ENCODE measurements around the gene RBBP8NL.
"Not testable (repeated sequence)": the region's sequence is repeated elsewhere in the genome, so short reads cannot be mapped to it uniquely, and the experiment has no call there.

RBBP8NL gene

GRCh38 chr20:62376112-62377063 lies 51.0 kb downstream of the RBBP8NL start:
- DNase-seq (ENCODE audit: low spot score) = no peak

DNA sequence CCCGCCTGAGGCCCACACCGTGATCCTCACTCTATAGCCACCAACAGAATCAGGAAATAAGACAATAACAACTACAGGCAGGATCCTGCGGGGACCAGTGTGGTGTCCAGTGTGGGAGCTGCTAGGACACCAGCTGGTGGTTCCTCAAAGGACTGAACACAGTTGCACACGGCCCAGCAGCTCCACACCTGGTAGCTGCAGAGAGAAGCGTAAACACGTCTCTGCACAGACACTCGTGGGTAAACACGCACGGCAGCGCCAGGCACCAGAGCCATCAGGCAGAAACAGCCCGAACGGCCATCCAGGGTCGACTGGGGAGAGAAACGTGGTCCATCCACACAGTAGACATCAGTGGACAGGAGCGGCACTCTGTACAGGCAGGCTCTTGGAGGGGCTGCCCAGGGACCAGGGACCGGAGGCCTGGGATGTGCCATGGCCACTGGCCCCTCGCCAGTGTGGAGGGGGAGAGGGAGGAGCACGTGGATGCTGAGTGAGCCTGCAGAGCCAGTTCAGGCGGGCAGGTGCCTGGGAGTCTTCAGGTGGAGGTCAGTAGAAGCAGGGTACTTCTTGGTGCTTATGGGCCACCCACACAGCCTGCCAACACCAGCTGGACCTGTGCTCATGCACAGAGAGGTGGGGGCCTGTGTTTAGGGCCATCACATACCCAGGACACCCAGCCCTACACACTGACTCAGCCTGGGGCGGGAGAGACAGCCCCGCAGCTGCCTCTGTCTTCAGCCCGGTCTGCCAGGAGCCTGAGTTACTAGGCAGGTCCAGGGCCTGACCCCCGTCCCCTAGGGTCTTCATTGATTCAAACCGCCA lies 52.8 kb downstream of the RBBP8NL start:
- DNase-seq (ENCODE audit: low spot score) = no peak

GRCh38 chr20:62373631-62374179 lies 53.6 kb downstream of the RBBP8NL start:
- DNase-seq (ENCODE audit: low spot score) = not testable (repeated sequence)

DNA sequence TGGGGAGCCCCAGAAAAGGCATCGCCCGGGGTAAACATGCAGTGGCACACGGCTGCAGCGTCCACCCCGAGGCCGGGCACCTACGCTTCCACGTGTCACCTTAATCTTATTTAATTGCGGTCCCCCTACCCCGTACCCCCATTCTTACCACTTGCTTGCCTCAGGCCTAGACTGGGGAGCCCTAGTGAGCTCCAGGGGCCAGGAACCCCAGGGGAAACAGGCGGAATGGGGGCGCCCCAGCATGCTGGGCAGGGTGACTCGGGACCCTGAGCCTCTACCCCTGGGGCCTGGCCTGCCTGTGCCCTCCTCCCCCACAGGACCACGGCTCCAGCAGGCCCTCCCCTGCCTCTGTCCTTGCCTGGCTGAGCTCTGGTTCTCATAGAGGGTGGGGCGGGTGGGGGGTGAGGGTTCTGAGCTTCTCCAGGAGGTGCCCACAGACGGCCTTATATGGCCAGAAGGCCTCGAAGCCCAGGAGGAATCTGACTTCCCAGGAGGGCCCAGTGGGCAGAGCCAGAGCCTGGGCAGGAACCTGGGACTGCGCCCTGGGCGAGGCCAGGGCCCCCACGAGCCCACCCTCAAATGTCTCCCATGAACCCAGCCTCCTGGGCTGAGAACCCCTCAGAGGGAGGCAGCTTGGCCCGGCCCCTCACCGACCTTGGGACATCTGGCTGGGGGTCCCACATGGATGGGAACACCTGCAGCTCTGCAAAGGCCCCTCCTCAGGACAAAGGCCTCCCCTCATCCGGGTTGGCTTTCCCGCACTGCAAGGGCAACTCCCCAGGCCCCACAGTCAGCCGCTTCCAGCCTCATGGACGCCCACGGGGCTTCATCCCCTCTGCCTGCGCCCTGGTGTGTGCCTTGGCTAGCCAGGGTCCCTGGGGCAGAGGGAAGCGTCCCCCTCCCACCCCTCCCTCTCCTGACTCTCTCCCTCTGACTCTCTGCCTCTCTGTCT lies 55.0 kb downstream of the RBBP8NL start:
- DNase-seq (ENCODE audit: low spot score) = no peak

DNA sequence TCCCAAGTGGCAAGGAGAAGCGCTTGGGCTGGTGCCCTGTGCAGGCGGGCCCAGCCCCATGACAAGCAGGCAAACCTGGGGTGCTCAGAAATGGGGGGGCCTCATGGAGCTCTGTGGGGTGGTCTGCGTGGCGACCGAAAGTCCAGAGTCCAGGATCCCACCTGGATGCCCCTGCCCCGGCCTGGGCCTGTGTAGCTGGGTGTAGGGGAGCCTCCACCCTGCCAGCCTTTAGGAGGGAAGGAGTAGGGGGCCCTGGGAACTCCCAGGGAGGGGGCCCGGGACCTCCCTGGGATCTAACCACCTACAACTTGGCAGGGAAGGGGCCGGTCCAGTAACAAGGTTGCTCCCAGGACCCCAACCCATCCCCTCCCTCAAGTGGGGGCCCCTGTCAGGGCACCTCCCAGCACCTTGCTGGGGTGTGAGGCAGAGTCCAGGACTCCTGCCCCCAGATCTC lies 55.7 kb downstream of the RBBP8NL start:
- DNase-seq (ENCODE audit: low spot score) = no peak

DNA sequence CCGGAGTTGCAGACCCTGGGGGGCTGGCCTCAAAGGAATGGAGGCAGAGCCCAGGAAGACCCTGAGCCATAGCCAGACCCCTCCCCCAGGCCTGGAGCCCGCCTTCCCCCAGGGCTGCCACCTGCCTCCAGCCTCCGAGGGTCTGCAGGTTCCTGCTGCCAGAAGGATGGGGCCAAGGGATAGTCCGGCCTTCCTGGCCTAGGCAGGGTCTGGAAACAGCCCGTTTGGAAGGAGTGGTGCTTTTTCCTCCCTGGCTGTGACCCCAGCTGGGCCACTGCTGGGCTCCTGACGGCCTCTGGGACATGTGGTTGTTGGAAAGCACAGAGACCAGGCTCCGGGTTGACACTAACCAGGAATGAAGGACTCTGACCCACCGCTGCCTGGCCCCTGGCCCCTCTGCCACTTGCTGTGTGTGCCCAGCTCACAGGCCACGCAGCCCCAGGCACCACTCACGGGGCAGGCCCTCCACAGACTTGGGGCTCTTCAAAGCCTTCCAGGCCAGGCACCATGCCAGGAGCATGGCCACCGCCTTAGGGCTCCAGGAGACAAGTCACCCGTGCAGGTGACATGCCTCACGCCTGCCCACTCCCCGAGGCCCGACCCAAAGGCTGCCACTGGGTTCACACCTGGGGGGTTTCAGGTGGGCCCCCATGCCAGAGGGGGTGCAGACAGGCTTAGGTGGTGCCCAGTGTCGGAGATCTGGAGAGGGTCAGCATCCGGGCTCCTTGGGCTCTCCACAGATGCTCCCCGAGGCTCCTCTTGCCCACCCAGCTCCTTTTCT lies 56.3 kb downstream of the RBBP8NL start:
- no peak for DNase-seq (ENCODE audit: low spot score)

- no peak for DNase-seq (ENCODE audit: low spot score)
Measured at GRCh38 chr20:62370115-62370806, 57.1 kb downstream of the RBBP8NL start.

GRCh38 chr20:62369815-62370114 lies 57.6 kb downstream of the RBBP8NL start:
- no peak for DNase-seq (ENCODE audit: low spot score)

GRCh38 chr20:62368976-62369814 lies 58.1 kb downstream of the RBBP8NL start:
- no peak for DNase-seq (ENCODE audit: low spot score)

- no peak for DNase-seq (ENCODE audit: low spot score)
Measured at GRCh38 chr20:62368392-62368975, 58.9 kb downstream of the RBBP8NL start.

DNA sequence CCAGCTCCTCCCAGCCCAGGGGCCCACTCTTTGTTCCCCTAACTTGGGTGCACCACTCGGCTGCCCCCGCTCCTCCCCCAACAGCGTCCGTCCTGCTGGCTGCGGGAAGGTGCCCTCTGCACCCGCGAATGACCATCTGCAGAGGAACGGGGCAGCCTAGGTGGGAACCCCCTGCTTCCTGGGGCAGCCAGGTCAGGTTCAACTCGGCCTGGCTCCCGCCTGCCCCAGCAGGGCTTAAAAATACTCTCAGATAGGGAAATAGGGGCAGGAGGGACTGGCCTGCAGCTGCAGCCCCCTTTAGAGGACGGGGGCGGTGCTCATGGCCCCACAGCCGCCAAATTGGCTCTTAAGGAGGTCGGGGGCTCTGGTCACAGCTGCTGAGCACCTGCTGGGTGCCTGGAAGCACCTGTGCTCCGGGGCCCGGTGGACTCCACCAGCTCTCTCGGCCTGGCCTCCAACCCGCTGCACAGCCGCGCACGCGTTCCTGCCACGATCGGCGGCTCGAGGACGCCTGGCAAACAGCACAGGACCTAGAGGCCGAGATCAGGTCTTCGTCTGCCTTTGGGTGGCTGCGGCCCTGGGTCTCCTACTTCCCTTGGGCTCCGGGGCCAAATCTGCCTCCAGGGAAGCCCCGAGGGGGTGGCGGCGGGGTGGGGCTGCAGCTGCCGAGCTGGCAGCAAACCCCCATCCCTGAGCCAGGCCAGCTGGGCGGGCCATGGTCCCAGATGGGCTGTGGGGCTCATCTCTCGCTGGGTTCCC lies 59.5 kb downstream of the RBBP8NL start:
- DNase-seq (ENCODE audit: low spot score) = no peak

DNA sequence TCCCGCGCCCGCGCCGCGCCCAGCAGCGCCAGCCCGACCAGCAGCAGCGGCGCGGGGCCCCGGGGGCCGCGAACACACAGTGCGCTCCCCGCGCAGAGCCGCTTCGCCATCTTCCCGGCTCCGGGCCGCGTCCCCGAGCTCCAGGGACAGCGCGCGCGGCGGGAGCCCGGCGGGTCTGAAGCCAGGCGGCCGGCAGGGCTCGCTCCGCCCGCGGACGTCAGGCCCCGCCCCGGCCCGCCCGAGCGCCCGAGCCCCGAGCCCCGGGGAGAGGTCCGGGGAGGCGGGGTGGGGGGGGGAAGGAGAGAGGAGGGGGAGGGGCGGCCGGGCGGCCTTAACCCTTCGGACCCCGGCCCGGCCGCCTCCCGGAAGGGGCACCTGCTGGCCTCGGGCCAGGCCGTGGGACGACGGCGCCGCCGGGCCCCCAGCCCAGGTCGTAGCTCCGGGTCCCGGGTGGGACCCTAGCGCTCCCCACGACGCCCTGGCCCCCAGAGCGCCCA lies 60.2 kb downstream of the RBBP8NL start, which contains the start of gene LAMA5:
Gene LAMA5 (minus strand): TSS at position 177 of the 497 bp plus-strand sequence. CDS start 67 bp downstream, at position 110.
- no peak for DNase-seq (ENCODE audit: low spot score)

- DNase-seq (ENCODE audit: low spot score) = no peak
Measured at GRCh38 chr20:62366370-62367135, 60.8 kb downstream of the RBBP8NL start.

GRCh38 chr20:62365814-62366369 lies 61.4 kb downstream of the RBBP8NL start:
- no peak for DNase-seq (ENCODE audit: low spot score)

- DNase-seq (ENCODE audit: low spot score) = no peak
Measured at GRCh38 chr20:62364911-62365736, 62.2 kb downstream of the RBBP8NL start.
